GM23338 (cell line): ENCODE data around the gene BCAS3. TPM values are rescaled to one million over a fixed set of nuclear protein-coding genes. Genes with fewer than 3 reads are reported as not detected.

Experiments
- ATAC-seq: fragments of 200-7000 bp; cut with Tn5 transposase; 3 replicates; pipeline ENCODE4 v1.9.1; 2020
- DNase-seq: peaks from one replicate; pipeline ENCODE4 v3.0.0-alpha.2; 2015; ENCODE audit warnings: low spot score
- H2AFZ ChIP-seq: fragments of 200-600 bp; sonication (generic); 2 replicates; pipeline ENCODE4 v1.8.0; 2016; ENCODE audit warnings: antibody characterized with exemption, mild to moderate bottlenecking, moderate library complexity
- H3F3A ChIP-seq: fragments of 200-600 bp; sonication (generic); replicated peaks from 2 replicates; pipeline ENCODE4 v1.8.0; 2017; ENCODE audit warnings: antibody characterized with exemption, mixed run types, low read depth
- H3K27ac ChIP-seq: fragments of 200-600 bp; sonication (generic); 2 replicates; pipeline ENCODE4 v1.6.1; 2016; ENCODE audit warnings: low read depth
- H3K27me3 ChIP-seq: fragments of 200-600 bp; sonication (generic); 2 replicates; pipeline ENCODE4 v1.8.0; 2016; ENCODE audit warnings: mild to moderate bottlenecking, mixed run types, moderate library complexity; ENCODE audit not compliant: insufficient read depth
- H3K36me3 ChIP-seq: fragments of 200-600 bp; sonication (generic); 2 replicates; pipeline ENCODE4 v1.8.0; 2016; ENCODE audit warnings: mild to moderate bottlenecking; ENCODE audit not compliant: insufficient read depth
- H3K4me1 ChIP-seq: fragments of 200-600 bp; sonication (generic); 2 replicates; pipeline ENCODE4 v1.8.0; 2016; ENCODE audit warnings: mild to moderate bottlenecking, moderate library complexity; ENCODE audit not compliant: insufficient read depth
- H3K4me2 ChIP-seq: fragments of 200-600 bp; sonication (generic); 2 replicates; pipeline ENCODE4 v1.7.1; 2017; ENCODE audit warnings: mixed run types
- H3K4me3 ChIP-seq: fragments of 200-600 bp; sonication (generic); 2 replicates; pipeline ENCODE4 v1.6.1; 2016; ENCODE audit warnings: mixed run types
- H3K79me2 ChIP-seq: fragments of 200-600 bp; sonication (generic); replicated peaks from 2 replicates; pipeline ENCODE4 v1.8.0; 2017; ENCODE audit warnings: mild to moderate bottlenecking; ENCODE audit not compliant: insufficient read depth
- H3K9me2 ChIP-seq: fragments of 200-600 bp; sonication (generic); 2 replicates; pipeline ENCODE4 v1.8.0; 2017; ENCODE audit not compliant: insufficient read depth
- H4K20me1 ChIP-seq: fragments of 200-600 bp; sonication (generic); replicated peaks from 2 replicates; pipeline ENCODE4 v1.8.0; 2017; ENCODE audit warnings: mild to moderate bottlenecking; ENCODE audit not compliant: insufficient read depth
- H3K27ac Mint-ChIP-seq: 2 replicates; pipeline ENCODE4 v1.8.0; 2020; ENCODE audit warnings: inconsistent platforms, mild to moderate bottlenecking, moderate library complexity, mixed read lengths
- H3K27me3 Mint-ChIP-seq: 3 replicates; pipeline ENCODE4 v1.8.0; 2022; ENCODE audit warnings: low read depth, mild to moderate bottlenecking, moderate library complexity, mixed read lengths, inconsistent platforms; ENCODE audit not compliant: insufficient read depth, poor library complexity
- H3K36me3 Mint-ChIP-seq: 3 replicates; pipeline ENCODE4 v1.8.0; 2021; ENCODE audit warnings: low read depth, mild to moderate bottlenecking, inconsistent platforms, moderate library complexity, mixed read lengths
- H3K4me1 Mint-ChIP-seq: 3 replicates; pipeline ENCODE4 v1.8.0; 2020; ENCODE audit warnings: mild to moderate bottlenecking, inconsistent platforms, mixed read lengths
- H3K4me3 Mint-ChIP-seq: 3 replicates; pipeline ENCODE4 v1.8.0; 2021; ENCODE audit warnings: moderate library complexity, mild to moderate bottlenecking, inconsistent platforms, mixed read lengths
- H3K9me3 Mint-ChIP-seq: 3 replicates; pipeline ENCODE4 v1.8.0; 2020; ENCODE audit warnings: moderate library complexity, mild to moderate bottlenecking, inconsistent platforms, mixed read lengths
- CREB1 ChIP-seq: fragments of 250-450 bp; sonication (Bioruptor Pico); IDR thresholded peaks from 2 replicates; pipeline ENCODE4 v1.5.0; 2020; ENCODE audit warnings: low read depth, mild to moderate bottlenecking, moderate library complexity
- CTCF ChIP-seq, 2 experiments: fragments of 200-600 bp in 1 of 2; sonication (generic) in 1 of 2; conservative IDR thresholded peaks; 2 replicates each; pipeline versions ENCODE4 v1.5.1 to v1.6.1; 2016 to 2017; ENCODE audit warnings: antibody characterized with exemption in 2 of 2, low read depth in 2 of 2, mild to moderate bottlenecking in 2 of 2, moderate library complexity in 1 of 2
- ETS1 ChIP-seq: IDR thresholded peaks from 2 replicates; pipeline ENCODE4 v1.6.1; 2016; ENCODE audit warnings: antibody characterized with exemption
- EZH2 ChIP-seq: fragments of 200-600 bp; sonication (generic); IDR thresholded peaks from one replicate; pipeline ENCODE4 v1.8.0; 2017; ENCODE audit warnings: antibody characterized with exemption, mild to moderate bottlenecking, low read depth; ENCODE audit not compliant: unreplicated experiment
- EZH2phosphoT487 ChIP-seq: fragments of 200-600 bp; sonication (generic); IDR thresholded peaks from one replicate; pipeline ENCODE4 v1.8.1; 2018; ENCODE audit warnings: antibody characterized with exemption; ENCODE audit not compliant: unreplicated experiment
- JUNB ChIP-seq: IDR thresholded peaks from one replicate; pipeline ENCODE4 v1.6.1; 2016; ENCODE audit warnings: antibody characterized with exemption; ENCODE audit not compliant: unreplicated experiment
- NANOG ChIP-seq: IDR thresholded peaks from 2 replicates; pipeline ENCODE4 v1.6.1; 2016; ENCODE audit warnings: antibody characterized with exemption, borderline replicate concordance
- POLR2AphosphoS5 ChIP-seq: IDR thresholded peaks from 2 replicates; pipeline ENCODE4 v1.6.1; 2016; ENCODE audit warnings: antibody characterized with exemption, low read depth
- REST ChIP-seq: IDR thresholded peaks from one replicate; pipeline ENCODE4 v1.6.1; 2018; ENCODE audit warnings: antibody characterized with exemption; ENCODE audit not compliant: unreplicated experiment
- STAT1 ChIP-seq: IDR thresholded peaks from one replicate; pipeline ENCODE4 v1.6.1; 2016; ENCODE audit warnings: antibody characterized with exemption; ENCODE audit not compliant: unreplicated experiment
- ZNF114 ChIP-seq: fragments of 250-450 bp; sonication (Bioruptor Pico); IDR thresholded peaks from 2 replicates; pipeline ENCODE4 v1.5.0; 2020; ENCODE audit warnings: mild to moderate bottlenecking, moderate library complexity
- ZNF331 ChIP-seq: fragments of 250-450 bp; sonication (Bioruptor Pico); IDR thresholded peaks from 2 replicates; pipeline ENCODE4 v1.5.0; 2020; ENCODE audit warnings: low read depth, mild to moderate bottlenecking, moderate library complexity
- ZNF462 ChIP-seq: fragments of 250-450 bp; sonication (Bioruptor Pico); IDR thresholded peaks from 2 replicates; pipeline ENCODE4 v1.5.0; 2020; ENCODE audit warnings: mild to moderate bottlenecking, moderate library complexity
- polyA plus RNA-seq: library from polyadenylated mRNA; unstranded; fragments of >200 nt; fragmentation: Nextera tagmentation; extraction: Ambion mirVana; gene quantifications from 2 replicates; pipeline ENCODE4 v1.2.1, GENCODE V29; 2016
- total RNA-seq: library from RNA; depleted of rRNA; stranded (reverse); fragments of >200 nt; shearing (Covaris generic); gene quantifications from 2 replicates; pipeline ENCODE4 v1.2.3, GENCODE V29; 2014

BCAS3 gene
- total and polyA plus RNA-seq, 2 experiments from 2014 or later, result 8.2 to 28.0 TPM

- ATAC-seq, result no peak
- peaks cover 8% of the 10 kb centered on the region for H3K4me1 Mint-ChIP-seq
Observed at GRCh38 chr17:61333136-61333535, 655.5 kb downstream of the BCAS3 start.

More at GRCh38 chr17:61333136-61333535, 655.5 kb downstream of the BCAS3 start:
- no peak overlapping the region for H3K4me3 Mint-ChIP-seq
- Histone ChIP-seq H3K4me1 (0 out of 2 replicates have a peak, but pooled peaks cover under 1% of the 10 kb centered on the region), H3K36me3 (no peaks in the 10 kb centered on the region), H3K27me3 (no peaks in the 10 kb centered on the region), H2AFZ (no peak overlapping the region), H3K9me2 (no peaks in the 10 kb centered on the region), H3K4me3 (no peak overlapping the region), H3F3A (no peaks in the 10 kb centered on the region), H4K20me1 (no peaks in the 10 kb centered on the region), H3K79me2 (no peaks in the 10 kb centered on the region), H3K27ac (no peak overlapping the region), H3K4me2 (no peak overlapping the region)
- H3K9me3 Mint-ChIP-seq, result no peaks in the 10 kb centered on the region
- no peaks in the 10 kb centered on the region for H3K36me3 Mint-ChIP-seq
- H3K27me3 Mint-ChIP-seq, result peaks cover 8% of the 10 kb centered on the region
- no peak for DNase-seq
- no peak overlapping the region for H3K27ac Mint-ChIP-seq
- TF ChIP-seq ZNF331 (no peak), ZNF114 (CRISPR knock-in tag) (no peak), CTCF (conservative IDR thresholded peaks at IDR 0.05; ENCODE audit: low read depth in 2 of 2) (no peak), CREB1 (CRISPR knock-in tag) (no peak), NANOG (no peak), JUNB (no peak), POLR2AphosphoS5 (no peak), REST (no peak), STAT1 (no peak), ETS1 (no peak), EZH2phosphoT487 (no peak), EZH2 (no peak), ZNF462 (no peak)
